ENCODE data around the gene GLOD4. TPM values are rescaled to one million over a fixed set of nuclear protein-coding genes. Genes with fewer than 3 reads are reported as not detected.
"Not testable (repeated sequence)": the region's sequence is repeated elsewhere in the genome, so short reads cannot be mapped to it uniquely, and the experiment has no call there.

Gene GLOD4
- total and polyA plus RNA-seq, 7 experiments from 2014 or later = 60.1 to 102 (median 78.9) TPM

GRCh38 chr17:752002-752619, 30.0 kb downstream of the GLOD4 start, which contains the start of gene GEMIN4:
GEMIN4 (minus strand) TSS chr17:752264; CDS start chr17:752142, 122 bp downstream.
- CTCF ChIA-PET = interaction anchor here (0.8 to 1.3 kb wide), 5 partner anchors 10 to 340 kb away, joined by 3 to 5 read pairs (median 5); partner anchors contain the start of genes GLOD4 and MRM3
- Mint-ChIP-seq H3K4me1 (peaks cover 32 to 43% (median 40%) of the 10 kb centered on the region in 7 donors), H3K36me3 (peaks cover 0 to 41% (median 9%) of the 10 kb centered on the region in 5 donors), H3K4me3 (peak within 1 kb of the TSS; percentile 90 to 97 (median 96)), H3K27me3 (no peaks in the 10 kb centered on the region), H3K27ac (peak within 1 kb of the TSS; percentile 88 to 98 (median 96)), H3K9me3 (peaks cover 0 to 10% (median 0%) of the 10 kb centered on the region in 11 donors)
- Histone ChIP-seq H3K27me3 (ENCODE audit: control insufficient read depth in 2 of 2, insufficient read depth in 2 of 2, low read length in 2 of 2) (no peaks in the 10 kb centered on the region), H3K36me3 (ENCODE audit: control insufficient read depth in 2 of 3, insufficient read depth in 3 of 3, low read length in 3 of 3) (peaks cover 0 to 12% (median 8%) of the 10 kb centered on the region in 3 experiments), H3K27ac (ENCODE audit: low read depth, low read length) (peak within 1 kb of the TSS; percentile 81), H3K4me3 (ENCODE audit: low read length) (peak within 1 kb of the TSS; percentile 80), H3K9me3 (ENCODE audit: control insufficient read depth in 2 of 3, low read length in 3 of 3) (no peaks in the 10 kb centered on the region), H3K4me1 (ENCODE audit: control insufficient read depth in 2 of 2, insufficient read depth in 2 of 2, low read length in 2 of 2) (peaks cover 15 to 22% of the 10 kb centered on the region in 2 donors)
- intact Hi-C loops (cut with micrococcal nuclease) = loop anchor here (1.0 to 2.0 kb wide), 8 partner anchors 19 to 342 kb away; partner anchors contain the start of genes GLOD4 (in 2 of the 2), MRM3 (in 2 of the 2), TLCD3A (in 2 of the 2) and VPS53 (in 2 of the 2)
- DNase-seq (peak; percentile 92 to 100 (median 98)), ATAC-seq (peak; percentile 96)
- POLR2A ChIA-PET = interaction anchor here (0.7 to 3.6 kb wide), 6 partner anchors 9 to 336 kb away, joined by 3 to 27 read pairs (median 4); partner anchors contain the start of genes GLOD4, MRM3 and VPS53

GRCh38 chr17:751269-752001, 30.6 kb downstream of the GLOD4 start:
- Mint-ChIP-seq H3K9me3 (peaks cover 0 to 10% (median 0%) of the 10 kb centered on the region in 11 donors), H3K27ac (peak overlapping the region; percentile 88 to 98 (median 95)), H3K4me1 (peaks cover 32 to 43% (median 40%) of the 10 kb centered on the region in 7 donors), H3K36me3 (peaks cover 0 to 41% (median 9%) of the 10 kb centered on the region in 5 donors), H3K4me3 (peak overlapping the region; percentile 90 to 97 (median 96)), H3K27me3 (no peaks in the 10 kb centered on the region)
- intact Hi-C loops (cut with micrococcal nuclease) = loop anchor here (1.0 to 2.0 kb wide), 8 partner anchors 19 to 341 kb away; partner anchors contain the start of genes GLOD4 (in 2 of the 2), MRM3 (in 2 of the 2), TLCD3A (in 2 of the 2) and VPS53 (in 2 of the 2)
- no peaks in the 10 kb centered on the region for H3K9me3 ChIP-seq (ENCODE audit: control insufficient read depth in 2 of 3, low read length in 3 of 3)
- peak overlapping the region; percentile 80 for H3K4me3 ChIP-seq (ENCODE audit: low read length)
- CTCF ChIA-PET = interaction anchor here (0.6 to 1.2 kb wide), 3 partner anchors 27 to 339 kb away, joined by 3 read pairs; no protein-coding TSS in a partner anchor
- DNase-seq = peak in 5 of 9 donors; percentile 39 to 70 (median 65)
- peak overlapping the region; percentile 81 for H3K27ac ChIP-seq (ENCODE audit: low read depth, low read length)
- peak; percentile 56 for ATAC-seq
- POLR2A ChIA-PET = interaction anchor here (0.6 to 3.6 kb wide), 8 partner anchors 12 to 335 kb away, joined by 3 to 22 read pairs (median 4); partner anchors contain the start of genes GLOD4, MRM3 and VPS53
- H3K36me3 ChIP-seq (ENCODE audit: control insufficient read depth in 2 of 3, insufficient read depth in 3 of 3, low read length in 3 of 3) = peaks cover 0 to 19% (median 5%) of the 10 kb centered on the region in 3 experiments
- peaks cover 15 to 22% of the 10 kb centered on the region in 2 donors for H3K4me1 ChIP-seq (ENCODE audit: control insufficient read depth in 2 of 2, insufficient read depth in 2 of 2, low read length in 2 of 2)
- H3K27me3 ChIP-seq (ENCODE audit: control insufficient read depth in 2 of 2, insufficient read depth in 2 of 2, low read length in 2 of 2) = no peaks in the 10 kb centered on the region

GRCh38 chr17:750431-751037, 31.5 kb downstream of the GLOD4 start:
- Histone ChIP-seq H3K27ac (ENCODE audit: low read depth, low read length) (no peak overlapping the region), H3K4me1 (ENCODE audit: control insufficient read depth in 2 of 2, insufficient read depth in 2 of 2, low read length in 2 of 2) (peaks cover 15 to 22% of the 10 kb centered on the region in 2 donors), H3K36me3 (ENCODE audit: control insufficient read depth in 2 of 3, insufficient read depth in 3 of 3, low read length in 3 of 3) (peaks cover 0 to 28% (median 5%) of the 10 kb centered on the region in 3 experiments), H3K9me3 (ENCODE audit: control insufficient read depth in 2 of 3, low read length in 3 of 3) (no peaks in the 10 kb centered on the region), H3K4me3 (ENCODE audit: low read length) (peak overlapping the region; percentile 80), H3K27me3 (ENCODE audit: control insufficient read depth in 2 of 2, insufficient read depth in 2 of 2, low read length in 2 of 2) (no peaks in the 10 kb centered on the region)
- Mint-ChIP-seq H3K27ac (peak overlapping the region; percentile 76 to 97 (median 94)), H3K9me3 (peaks cover 0 to 10% (median 0%) of the 10 kb centered on the region in 11 donors), H3K36me3 (peaks cover 0 to 39% (median 9%) of the 10 kb centered on the region in 5 donors), H3K4me3 (peak overlapping the region; percentile 90 to 97 (median 96)), H3K4me1 (peaks cover 32 to 43% (median 40%) of the 10 kb centered on the region in 7 donors), H3K27me3 (no peaks in the 10 kb centered on the region)
- CTCF ChIA-PET = interaction anchor here (0.6 to 1.2 kb wide), 2 partner anchors 28 to 245 kb away, joined by 3 read pairs; no protein-coding TSS in a partner anchor
- intact Hi-C loops (cut with micrococcal nuclease) = no loop called here
- POLR2A ChIA-PET = interaction anchor here (0.6 to 3.6 kb wide), 8 partner anchors 11 to 334 kb away, joined by 3 to 22 read pairs (median 5); partner anchors contain the start of genes GLOD4, MRM3 and VPS53
- ATAC-seq = no peak
- no peak for DNase-seq

- DNase-seq; H3K27ac ChIP-seq (ENCODE audit: low read depth, low read length); H3K9me3 Mint-ChIP-seq; H3K27me3 Mint-ChIP-seq; H3K4me3 ChIP-seq (ENCODE audit: low read length); H3K27me3 ChIP-seq (ENCODE audit: control insufficient read depth in 2 of 2, insufficient read depth in 2 of 2, low read length in 2 of 2); ATAC-seq; intact Hi-C loops (cut with micrococcal nuclease); H3K9me3 ChIP-seq (ENCODE audit: control insufficient read depth in 2 of 3, low read length in 3 of 3): not testable (repeated sequence)
- peaks cover 15 to 22% of the 10 kb centered on the region in 2 donors for H3K4me1 ChIP-seq (ENCODE audit: control insufficient read depth in 2 of 2, insufficient read depth in 2 of 2, low read length in 2 of 2)
- POLR2A ChIA-PET = interaction anchor here (1.3 to 1.8 kb wide), 2 partner anchors 10 to 33 kb away, joined by 5 read pairs; partner anchors contain the start of genes GLOD4 and MRM3
- CTCF ChIA-PET = interaction anchor here (0.7 kb wide), 1 partner anchor 235 kb away, joined by 3 read pairs; no protein-coding TSS in a partner anchor
- H3K27ac Mint-ChIP-seq = peak overlapping the region in 4 of 9 donors; percentile 40 to 65 (median 44)
- H3K4me3 Mint-ChIP-seq = peak overlapping the region in 8 of 10 donors; percentile 41 to 96 (median 53)
- H3K36me3 Mint-ChIP-seq = peaks cover 0 to 36% (median 9%) of the 10 kb centered on the region in 5 donors
- H3K36me3 ChIP-seq (ENCODE audit: control insufficient read depth in 2 of 3, insufficient read depth in 3 of 3, low read length in 3 of 3) = peaks cover 0 to 40% (median 5%) of the 10 kb centered on the region in 3 experiments
- peaks cover 32 to 43% (median 40%) of the 10 kb centered on the region in 7 donors for H3K4me1 Mint-ChIP-seq
Observed at GRCh38 chr17:749359-749758, 32.7 kb downstream of the GLOD4 start.

GRCh38 chr17:748604-749003, 33.5 kb downstream of the GLOD4 start:
- ATAC-seq; CTCF ChIA-PET; H3K27me3 ChIP-seq (ENCODE audit: control insufficient read depth in 2 of 2, insufficient read depth in 2 of 2, low read length in 2 of 2); H3K9me3 Mint-ChIP-seq; H3K27ac ChIP-seq (ENCODE audit: low read depth, low read length); H3K9me3 ChIP-seq (ENCODE audit: control insufficient read depth in 2 of 3, low read length in 3 of 3); H3K27me3 Mint-ChIP-seq; H3K4me3 ChIP-seq (ENCODE audit: low read length); intact Hi-C loops (cut with micrococcal nuclease); DNase-seq: not testable (repeated sequence)
- peak overlapping the region in 1 of 9 donors; percentile 10 for H3K27ac Mint-ChIP-seq
- Histone ChIP-seq H3K36me3 (ENCODE audit: control insufficient read depth in 2 of 3, insufficient read depth in 3 of 3, low read length in 3 of 3) (peaks cover 0 to 47% (median 5%) of the 10 kb centered on the region in 3 experiments), H3K4me1 (ENCODE audit: control insufficient read depth in 2 of 2, insufficient read depth in 2 of 2, low read length in 2 of 2) (peaks cover 15 to 22% of the 10 kb centered on the region in 2 donors)
- H3K36me3 Mint-ChIP-seq = peaks cover 0 to 39% (median 9%) of the 10 kb centered on the region in 5 donors
- H3K4me3 Mint-ChIP-seq = peak overlapping the region in 1 of 10 donors; percentile 25
- POLR2A ChIA-PET = interaction anchor here (1.2 kb wide), 1 partner anchor 33 kb away, joined by 3 read pairs; no protein-coding TSS in a partner anchor
- H3K4me1 Mint-ChIP-seq = peaks cover 32 to 43% (median 35%) of the 10 kb centered on the region in 7 donors
